Progenitor cell of endocrine pancreas (in vitro differentiated cells): ENCODE results near the gene TRIM7. TPM values are rescaled to one million over a fixed set of nuclear protein-coding genes. Genes with fewer than 3 reads are reported as not detected.

ENCODE experiments used
- DNase-seq: peaks from one replicate; pipeline ENCODE4 v3.0.0; 2021; ENCODE audit warnings: low spot score; ENCODE audit not compliant: unreplicated experiment
- H3K27ac Mint-ChIP-seq: 2 replicates; pipeline ENCODE4 v1.8.0; 2021; ENCODE audit warnings: mild to moderate bottlenecking, moderate library complexity, mixed read lengths
- H3K27me3 Mint-ChIP-seq: 2 replicates; pipeline ENCODE4 v1.8.0; 2021; ENCODE audit warnings: mixed read lengths
- H3K36me3 Mint-ChIP-seq: 2 replicates; pipeline ENCODE4 v1.8.0; 2022; ENCODE audit warnings: mixed read lengths; ENCODE audit not compliant: insufficient read depth
- H3K4me1 Mint-ChIP-seq: 2 replicates; pipeline ENCODE4 v1.8.0; 2021; ENCODE audit warnings: low read depth, mixed read lengths
- H3K4me3 Mint-ChIP-seq: 2 replicates; pipeline ENCODE4 v1.8.0; 2021; ENCODE audit warnings: low read depth, mild to moderate bottlenecking, moderate library complexity, mixed read lengths
- H3K9me3 Mint-ChIP-seq: 2 replicates; pipeline ENCODE4 v1.8.0; 2021; ENCODE audit warnings: low read depth, mixed read lengths
- total RNA-seq: library from RNA; stranded (reverse); gene quantifications from 2 replicates; pipeline ENCODE4 v1.2.1, GENCODE V29; 2021
- TF ChIP-seq, protein P1 (sequence below): fragments of 200-600 bp; sonication (generic); IDR thresholded peaks from one replicate; pipeline ENCODE4 v1.5.0; 2021; ENCODE audit warnings: antibody characterized with exemption, mild to moderate bottlenecking; ENCODE audit not compliant: unreplicated experiment

Gene TRIM7
- total RNA-seq, 1 donor from 2014 or later, result not detected

DNA sequence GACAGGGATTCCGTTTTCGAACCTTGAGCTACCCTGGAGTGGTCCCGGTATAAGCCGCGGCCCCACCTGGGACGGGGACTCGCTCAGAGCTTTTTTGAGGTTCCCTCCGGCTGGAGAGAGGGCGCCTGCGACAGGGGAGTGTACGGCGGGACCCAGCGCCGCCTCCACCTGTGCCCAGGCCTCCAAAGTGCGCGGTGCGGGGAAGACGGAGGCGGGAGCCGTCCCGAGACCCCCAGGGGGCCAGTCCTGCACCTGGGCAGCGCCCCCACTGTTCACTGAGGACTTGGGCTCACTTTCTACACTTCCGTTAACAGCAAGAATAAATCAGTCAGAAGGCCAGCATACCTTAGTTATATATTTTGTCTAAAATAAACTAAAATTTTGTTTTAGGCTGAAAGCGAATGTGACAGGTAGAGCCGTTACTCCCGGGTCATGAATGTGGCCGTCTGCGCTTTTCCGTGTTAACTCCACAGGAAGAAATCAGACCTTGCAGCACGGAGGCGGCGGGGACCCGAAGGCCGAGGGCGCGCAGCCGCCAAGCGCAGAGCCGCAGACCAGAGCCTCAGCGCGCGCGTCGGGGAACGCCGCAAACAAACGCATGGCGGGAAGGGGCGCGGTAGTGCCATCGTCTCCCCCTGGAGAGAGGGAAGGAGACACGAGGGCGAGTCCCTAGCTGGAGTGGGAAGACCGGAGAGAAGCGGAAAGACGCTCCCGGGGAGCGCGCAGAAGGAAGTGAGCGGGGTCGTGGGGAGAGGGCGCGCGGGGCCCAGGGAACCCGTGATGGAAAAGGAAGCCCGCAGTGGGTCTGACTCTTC lies 14.1 kb downstream of the TRIM7 start:
- Mint-ChIP-seq H3K27ac (peak overlapping the region; percentile 99), H3K27me3 (peaks cover 15% of the 10 kb centered on the region), H3K4me1 (peaks cover 8% of the 10 kb centered on the region), H3K4me3 (peak overlapping the region; percentile 87), H3K36me3 (peaks cover 1% of the 10 kb centered on the region), H3K9me3 (no peaks in the 10 kb centered on the region)
- TF ChIP-seq, protein P1, sequence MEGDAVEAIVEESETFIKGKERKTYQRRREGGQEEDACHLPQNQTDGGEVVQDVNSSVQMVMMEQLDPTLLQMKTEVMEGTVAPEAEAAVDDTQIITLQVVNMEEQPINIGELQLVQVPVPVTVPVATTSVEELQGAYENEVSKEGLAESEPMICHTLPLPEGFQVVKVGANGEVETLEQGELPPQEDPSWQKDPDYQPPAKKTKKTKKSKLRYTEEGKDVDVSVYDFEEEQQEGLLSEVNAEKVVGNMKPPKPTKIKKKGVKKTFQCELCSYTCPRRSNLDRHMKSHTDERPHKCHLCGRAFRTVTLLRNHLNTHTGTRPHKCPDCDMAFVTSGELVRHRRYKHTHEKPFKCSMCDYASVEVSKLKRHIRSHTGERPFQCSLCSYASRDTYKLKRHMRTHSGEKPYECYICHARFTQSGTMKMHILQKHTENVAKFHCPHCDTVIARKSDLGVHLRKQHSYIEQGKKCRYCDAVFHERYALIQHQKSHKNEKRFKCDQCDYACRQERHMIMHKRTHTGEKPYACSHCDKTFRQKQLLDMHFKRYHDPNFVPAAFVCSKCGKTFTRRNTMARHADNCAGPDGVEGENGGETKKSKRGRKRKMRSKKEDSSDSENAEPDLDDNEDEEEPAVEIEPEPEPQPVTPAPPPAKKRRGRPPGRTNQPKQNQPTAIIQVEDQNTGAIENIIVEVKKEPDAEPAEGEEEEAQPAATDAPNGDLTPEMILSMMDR, result peak; percentile 49
- peak; percentile 43 for DNase-seq

DNA sequence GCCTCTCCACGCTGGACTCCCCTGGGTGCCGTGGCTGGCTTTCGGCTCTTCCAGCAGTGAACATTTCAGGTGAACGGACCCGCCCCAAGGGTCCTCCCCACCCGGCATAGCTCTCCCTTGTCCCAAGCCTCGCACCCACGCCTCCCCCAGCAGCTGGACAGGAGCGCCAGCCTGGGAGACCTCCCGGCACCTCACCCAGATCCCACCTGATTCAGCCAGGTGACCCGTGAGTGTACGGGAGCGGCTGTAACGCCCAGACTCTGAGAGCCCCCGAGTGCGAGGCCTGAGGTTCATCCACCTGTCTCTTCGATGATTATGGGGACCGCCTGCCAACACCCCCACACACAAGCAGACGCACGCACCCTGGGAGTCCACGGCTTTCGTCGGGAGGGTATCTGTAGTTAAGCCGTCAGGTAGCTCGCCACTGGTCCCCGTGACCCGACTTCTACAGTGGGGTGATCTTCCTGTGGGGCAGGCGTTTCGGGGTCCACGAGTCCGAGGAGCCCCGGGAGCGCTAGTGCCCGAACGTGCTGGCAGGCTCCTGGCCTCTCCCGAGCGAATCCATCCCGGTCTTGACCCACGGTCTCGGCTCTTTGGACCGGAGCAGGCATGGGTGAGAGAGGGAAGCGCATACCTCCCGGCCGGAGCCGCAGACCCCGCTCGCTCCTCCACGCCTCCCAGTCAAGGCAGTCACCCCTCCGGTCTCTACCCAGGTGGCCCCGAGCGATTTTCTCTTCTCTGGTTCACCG lies 14.9 kb downstream of the TRIM7 start:
- Mint-ChIP-seq H3K36me3 (peaks cover 1% of the 10 kb centered on the region), H3K4me1 (peaks cover 8% of the 10 kb centered on the region), H3K27ac (peak overlapping the region; percentile 99), H3K27me3 (peaks cover 15% of the 10 kb centered on the region), H3K9me3 (no peaks in the 10 kb centered on the region), H3K4me3 (peak overlapping the region; percentile 87)
- peak; percentile 22 for DNase-seq
- TF ChIP-seq, protein P1, result no peak

DNA sequence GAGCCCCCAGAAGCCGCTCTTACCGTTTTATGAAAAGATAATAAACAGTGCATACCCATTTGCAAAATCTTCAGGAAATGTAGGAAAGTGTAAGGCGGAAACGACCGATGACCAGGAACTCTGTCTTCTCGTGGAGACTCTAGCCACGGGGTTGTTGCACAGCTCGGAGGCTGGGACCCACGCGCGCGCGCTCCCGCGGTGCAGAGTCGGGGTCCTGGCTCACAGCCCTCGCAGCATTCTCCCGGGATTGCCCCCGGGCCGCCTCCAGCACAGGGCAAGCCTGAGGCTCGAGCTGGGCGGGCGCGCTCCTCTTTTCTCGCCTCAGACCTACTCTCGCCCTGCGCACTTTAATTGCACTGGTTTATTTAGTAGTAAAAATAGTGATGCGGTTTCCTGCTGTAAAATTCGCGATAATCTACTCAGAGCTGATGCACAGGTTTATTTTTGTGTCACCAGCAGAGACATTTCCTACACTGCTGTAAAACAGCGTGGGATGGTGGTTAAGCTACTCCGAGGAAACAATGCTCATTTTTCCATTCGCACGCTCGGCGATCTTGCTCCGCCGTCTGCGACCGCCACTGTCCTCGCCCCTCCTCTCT lies 15.5 kb downstream of the TRIM7 start:
- Mint-ChIP-seq H3K9me3 (no peaks in the 10 kb centered on the region), H3K27ac (peak overlapping the region; percentile 99), H3K4me1 (peaks cover 8% of the 10 kb centered on the region), H3K36me3 (peaks cover 1% of the 10 kb centered on the region), H3K4me3 (peak overlapping the region; percentile 87), H3K27me3 (peaks cover 15% of the 10 kb centered on the region)
- TF ChIP-seq, protein P1, result no peak
- no peak for DNase-seq

DNA sequence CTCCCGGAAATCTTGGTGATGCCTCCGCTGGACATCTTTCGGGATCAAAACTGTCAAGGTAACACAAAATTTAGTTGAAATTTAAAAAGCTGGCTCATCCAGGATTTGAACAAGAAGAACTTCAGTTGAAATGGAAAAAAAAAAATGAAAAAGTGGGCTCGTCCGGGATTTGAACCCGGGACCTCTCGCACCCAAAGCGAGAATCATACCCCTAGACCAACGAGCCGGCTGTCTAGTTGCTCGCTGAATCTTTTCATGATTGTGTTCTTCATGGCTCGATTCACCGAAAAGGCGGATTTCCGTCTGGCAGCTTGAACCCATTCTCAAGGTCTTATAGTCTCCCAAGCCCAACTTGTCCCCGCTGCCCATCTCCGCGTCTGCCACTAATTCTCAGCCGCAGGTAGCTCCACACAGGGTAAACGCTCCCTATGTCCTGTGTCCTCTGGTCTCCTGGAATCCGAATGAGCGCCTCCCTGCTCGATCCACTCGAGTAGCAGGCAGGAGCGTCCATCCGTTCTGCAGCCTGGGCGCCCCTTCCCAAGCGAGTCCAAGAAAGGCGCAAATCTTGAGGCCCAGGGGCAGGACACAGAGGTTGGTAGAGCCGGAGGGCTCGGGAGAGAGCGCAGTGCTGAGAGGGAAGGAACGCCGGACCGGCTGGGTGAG lies 16.2 kb downstream of the TRIM7 start:
- peaks cover 9% of the 10 kb centered on the region for H3K4me1 Mint-ChIP-seq
- peaks cover 1% of the 10 kb centered on the region for H3K36me3 Mint-ChIP-seq
- DNase-seq, result peak; percentile 71
- H3K9me3 Mint-ChIP-seq, result no peaks in the 10 kb centered on the region
- TF ChIP-seq, protein P1, result no peak
- peak overlapping the region; percentile 99 for H3K27ac Mint-ChIP-seq
- H3K27me3 Mint-ChIP-seq, result peaks cover 15% of the 10 kb centered on the region
- H3K4me3 Mint-ChIP-seq, result peak overlapping the region; percentile 87
